A673 (cell line): ENCODE results near the gene PHF10. TPM values are rescaled to one million over a fixed set of nuclear protein-coding genes. Genes with fewer than 3 reads are reported as not detected.

Experiments
- BruUV-seq: library from RNA; stranded (reverse); fragments of 400-500 nt; replicated peaks from 2 replicates; lab custom pipeline; 2021; lab: Mats Ljungman, UMichigan
- CTCF ChIA-PET: fragments of 300-600 bp; sonication (Branson Sonifier 250); formaldehyde crosslinking; loops from one replicate; lab custom pipeline; 2022; ENCODE audit warnings: antibody characterized with exemption; lab: Charles Lee
- POLR2A ChIA-PET: fragments of 300-600 bp; sonication (Branson Sonifier 250); formaldehyde crosslinking; loops from one replicate; lab custom pipeline; 2022; ENCODE audit warnings: antibody characterized with exemption; ENCODE audit not compliant: low non-redundant PET; lab: Charles Lee
- DNase-seq: peaks from one replicate; pipeline ENCODE4 v3.0.0-alpha.2; 2015; ENCODE audit warnings: low spot score
- H3K27ac ChIP-seq: fragments of 200-600 bp; sonication (generic); 2 replicates; pipeline ENCODE4 v1.5.1; 2016; ENCODE audit warnings: mixed run types, low read depth, mild to moderate bottlenecking, mixed read lengths, antibody characterized with exemption, low read length; ENCODE audit not compliant: poor library complexity, severe bottlenecking
- H3K27me3 ChIP-seq: fragments of 200-600 bp; sonication (generic); replicated peaks from 2 replicates; pipeline ENCODE4 v1.6.1; 2017; ENCODE audit warnings: mixed run types, low read depth, mild to moderate bottlenecking, mixed read lengths, antibody characterized with exemption, low read length; ENCODE audit not compliant: insufficient read depth, poor library complexity
- H3K36me3 ChIP-seq: fragments of 200-600 bp; sonication (generic); 2 replicates; pipeline ENCODE4 v1.6.1; 2016; ENCODE audit warnings: mixed run types, mild to moderate bottlenecking, mixed read lengths, antibody characterized with exemption, low read length; ENCODE audit not compliant: insufficient read depth, poor library complexity, severe bottlenecking
- H3K4me1 ChIP-seq: fragments of 200-600 bp; sonication (generic); 2 replicates; pipeline ENCODE4 v1.6.1; 2017; ENCODE audit warnings: mixed run types, mild to moderate bottlenecking, mixed read lengths, antibody characterized with exemption, low read length; ENCODE audit not compliant: insufficient read depth, poor library complexity, severe bottlenecking
- H3K4me3 ChIP-seq: fragments of 200-600 bp; sonication (generic); 2 replicates; pipeline ENCODE4 v1.5.1; 2016; ENCODE audit warnings: low read depth, mixed run types, mild to moderate bottlenecking, mixed read lengths, low read length; ENCODE audit not compliant: poor library complexity, severe bottlenecking
- H3K9me3 ChIP-seq: fragments of 200-600 bp; sonication (generic); 2 replicates; pipeline ENCODE4 v1.6.1; 2016; ENCODE audit warnings: mixed run types, low read depth, mild to moderate bottlenecking, mixed read lengths, antibody characterized with exemption, low read length; ENCODE audit not compliant: poor library complexity, severe bottlenecking
- EZH2 ChIP-seq: fragments of 200-600 bp; sonication (generic); IDR thresholded peaks from 2 replicates; pipeline ENCODE4 v1.6.1; 2017; ENCODE audit warnings: borderline replicate concordance, low read depth, mild to moderate bottlenecking, mixed read lengths, antibody characterized with exemption, low read length; ENCODE audit not compliant: poor library complexity, severe bottlenecking
- intact Hi-C: fragments of 100-400 bp; cut with micrococcal nuclease; formaldehyde crosslinking; loops from one replicate; pipeline ENCODE4 v1.10.0; 2022; ENCODE audit not compliant: unreplicated experiment
- total RNA-seq: library from RNA; stranded (reverse); gene quantifications from 2 replicates; pipeline ENCODE4 v1.2.3, GENCODE V29; 2021
- TF ChIP-seq, protein P1 (sequence below): fragments of 300-800, 200-600 bp; sonication (generic); conservative IDR thresholded peaks from 2 replicates; pipeline ENCODE4 v1.5.1; 2017; ENCODE audit warnings: low read depth, mild to moderate bottlenecking, antibody characterized with exemption, low read length, moderate library complexity, mixed read lengths

Gene PHF10
- total RNA-seq, 1 experiment from 2014 or later: 61.4 TPM

DNA sequence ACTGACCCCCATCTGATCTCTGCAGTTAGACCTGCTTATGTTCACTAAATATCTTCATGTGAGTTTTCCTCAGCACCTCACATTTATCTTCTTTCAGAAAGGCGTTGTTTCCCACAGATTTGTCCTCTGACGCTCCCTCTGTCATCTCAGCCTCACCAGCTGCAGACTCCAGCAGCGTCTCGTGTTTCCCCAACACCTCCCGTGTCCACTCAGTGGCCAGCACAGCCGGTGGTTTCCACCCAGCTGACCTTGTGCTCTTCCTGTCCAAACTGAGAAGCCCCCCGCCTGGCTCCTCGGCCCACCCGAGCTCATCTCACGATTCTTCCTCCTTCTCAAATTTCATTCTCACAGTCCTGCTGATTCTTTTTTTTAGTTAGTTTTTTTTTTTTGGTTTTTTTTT, 39.6 kb upstream of the PHF10 start:
- TF ChIP-seq EZH2: no peak
- TF ChIP-seq, protein P1, sequence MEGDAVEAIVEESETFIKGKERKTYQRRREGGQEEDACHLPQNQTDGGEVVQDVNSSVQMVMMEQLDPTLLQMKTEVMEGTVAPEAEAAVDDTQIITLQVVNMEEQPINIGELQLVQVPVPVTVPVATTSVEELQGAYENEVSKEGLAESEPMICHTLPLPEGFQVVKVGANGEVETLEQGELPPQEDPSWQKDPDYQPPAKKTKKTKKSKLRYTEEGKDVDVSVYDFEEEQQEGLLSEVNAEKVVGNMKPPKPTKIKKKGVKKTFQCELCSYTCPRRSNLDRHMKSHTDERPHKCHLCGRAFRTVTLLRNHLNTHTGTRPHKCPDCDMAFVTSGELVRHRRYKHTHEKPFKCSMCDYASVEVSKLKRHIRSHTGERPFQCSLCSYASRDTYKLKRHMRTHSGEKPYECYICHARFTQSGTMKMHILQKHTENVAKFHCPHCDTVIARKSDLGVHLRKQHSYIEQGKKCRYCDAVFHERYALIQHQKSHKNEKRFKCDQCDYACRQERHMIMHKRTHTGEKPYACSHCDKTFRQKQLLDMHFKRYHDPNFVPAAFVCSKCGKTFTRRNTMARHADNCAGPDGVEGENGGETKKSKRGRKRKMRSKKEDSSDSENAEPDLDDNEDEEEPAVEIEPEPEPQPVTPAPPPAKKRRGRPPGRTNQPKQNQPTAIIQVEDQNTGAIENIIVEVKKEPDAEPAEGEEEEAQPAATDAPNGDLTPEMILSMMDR: no peak
- BruUV-seq: no TSS peak
- H3K36me3 ChIP-seq: no peaks in the 10 kb centered on the region
- no peak for DNase-seq
- H3K4me3 ChIP-seq: no peak overlapping the region
- no peaks in the 10 kb centered on the region for H3K9me3 ChIP-seq
- intact Hi-C loops: no loop called here
- H3K27me3 ChIP-seq: no peaks in the 10 kb centered on the region
- ChIA-PET CTCF (no interaction called here), POLR2A (no interaction called here)
- no peak overlapping the region for H3K27ac ChIP-seq
- H3K4me1 ChIP-seq: no peaks in the 10 kb centered on the region

DNA sequence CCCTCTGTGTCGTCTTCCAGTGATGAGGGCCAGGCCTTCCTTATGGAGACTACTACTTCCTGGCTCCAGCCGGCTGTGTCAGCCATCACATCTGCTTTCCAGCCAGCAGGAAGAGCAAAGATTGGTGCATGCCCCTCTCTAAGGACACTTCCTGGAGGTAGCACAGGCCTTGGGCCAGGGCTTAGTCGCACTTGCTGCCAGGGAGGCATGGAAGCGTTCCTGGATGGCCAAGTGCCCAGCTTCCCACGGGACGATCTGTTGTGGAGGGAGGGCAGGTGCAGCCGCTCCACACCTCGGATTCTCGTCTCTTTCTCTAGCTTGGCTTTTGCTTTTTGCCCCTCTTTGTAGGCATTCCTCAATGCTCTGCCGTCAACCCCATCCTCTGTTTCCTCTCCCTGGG, 39.0 kb upstream of the PHF10 start:
- ChIA-PET POLR2A (no interaction called here), CTCF (no interaction called here)
- DNase-seq: no peak
- Histone ChIP-seq H3K4me1 (no peaks in the 10 kb centered on the region), H3K27me3 (no peaks in the 10 kb centered on the region), H3K4me3 (no peak overlapping the region), H3K27ac (no peak overlapping the region), H3K9me3 (no peaks in the 10 kb centered on the region), H3K36me3 (no peaks in the 10 kb centered on the region)
- intact Hi-C loops: no loop called here
- TF ChIP-seq, protein P1: no peak
- TF ChIP-seq EZH2: no peak
- no TSS peak for BruUV-seq

DNA sequence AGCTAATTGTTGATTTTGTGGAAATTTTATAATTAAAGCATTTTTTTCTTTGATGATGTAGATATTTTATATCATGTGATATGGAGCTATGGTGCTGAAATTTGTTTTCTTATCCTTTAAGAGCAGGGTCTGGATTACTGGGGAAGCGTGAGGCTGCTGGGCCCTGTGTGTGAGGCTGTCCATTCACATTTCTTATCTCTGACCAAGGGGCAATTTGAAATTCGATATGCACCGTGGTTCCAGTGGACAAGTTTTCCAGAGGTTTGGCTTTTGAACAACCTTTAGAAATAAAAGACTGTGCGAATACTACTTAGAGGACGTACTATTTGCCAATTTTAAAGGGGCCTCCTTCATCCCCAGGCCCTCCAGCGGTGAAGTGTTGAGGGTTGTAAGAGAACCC, 30.9 kb upstream of the PHF10 start:
- Histone ChIP-seq H3K27me3 (no peaks in the 10 kb centered on the region), H3K4me1 (peaks cover 13% of the 10 kb centered on the region), H3K27ac (no peak overlapping the region), H3K4me3 (no peak overlapping the region), H3K9me3 (no peaks in the 10 kb centered on the region), H3K36me3 (peaks cover 4% of the 10 kb centered on the region)
- BruUV-seq: no TSS peak
- CTCF ChIA-PET: no interaction called here
- no peak for TF ChIP-seq EZH2
- TF ChIP-seq, protein P1: no peak
- intact Hi-C loops: no loop called here
- DNase-seq: no peak
- POLR2A ChIA-PET: no interaction called here
